22Rv1 (cell line): ENCODE data around the gene KLHDC4.
"Not testable (repeated sequence)": the region's sequence is repeated elsewhere in the genome, so short reads cannot be mapped to it uniquely, and the experiment has no call there.

Source experiments
- H3K27ac ChIP-seq: fragments of 450-650 bp; 2 replicates; pipeline ENCODE4 v1.5.1; 2017
- ZFX ChIP-seq: fragments of 450-650 bp; IDR thresholded peaks from 2 replicates; pipeline ENCODE4 v1.6.1; 2017; ENCODE audit warnings: antibody characterized with exemption, borderline replicate concordance
- TF ChIP-seq, protein P1 (sequence below): fragments of 450-650 bp; IDR thresholded peaks from 2 replicates; pipeline ENCODE4 v1.5.1; 2017; ENCODE audit warnings: mild to moderate bottlenecking

KLHDC4 gene

DNA sequence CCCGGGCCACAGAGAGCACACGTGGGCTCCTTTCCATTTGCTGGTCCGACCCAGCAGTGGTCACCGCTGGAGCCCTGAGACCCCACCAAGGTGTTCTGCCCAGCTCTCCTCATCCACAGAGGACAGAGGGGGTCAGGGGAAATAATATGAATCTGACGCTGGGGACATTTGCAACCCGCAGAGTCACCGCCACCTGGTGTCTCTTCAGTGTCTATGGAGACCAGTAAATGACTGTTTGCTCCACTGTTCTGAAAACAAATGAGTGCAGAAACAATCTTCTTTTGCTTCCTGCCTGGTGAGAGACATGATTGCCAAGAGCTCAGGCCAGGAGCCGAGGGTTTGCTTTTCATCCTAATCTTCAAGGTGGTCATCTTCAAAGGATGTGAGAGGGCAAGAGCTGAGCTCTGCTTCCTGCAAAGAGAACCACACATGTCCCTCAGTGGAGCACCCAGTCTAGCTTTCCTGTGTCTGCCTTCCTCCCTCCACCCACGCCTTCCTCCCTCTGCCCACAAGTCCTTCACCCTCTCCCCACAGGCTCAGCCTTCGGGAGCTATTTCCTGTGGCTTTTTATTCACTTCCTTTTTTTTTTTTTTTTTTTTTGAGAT lies 14.7 kb upstream of the KLHDC4 start:
- H3K27ac ChIP-seq = no peak overlapping the region
- TF ChIP-seq, protein P1, sequence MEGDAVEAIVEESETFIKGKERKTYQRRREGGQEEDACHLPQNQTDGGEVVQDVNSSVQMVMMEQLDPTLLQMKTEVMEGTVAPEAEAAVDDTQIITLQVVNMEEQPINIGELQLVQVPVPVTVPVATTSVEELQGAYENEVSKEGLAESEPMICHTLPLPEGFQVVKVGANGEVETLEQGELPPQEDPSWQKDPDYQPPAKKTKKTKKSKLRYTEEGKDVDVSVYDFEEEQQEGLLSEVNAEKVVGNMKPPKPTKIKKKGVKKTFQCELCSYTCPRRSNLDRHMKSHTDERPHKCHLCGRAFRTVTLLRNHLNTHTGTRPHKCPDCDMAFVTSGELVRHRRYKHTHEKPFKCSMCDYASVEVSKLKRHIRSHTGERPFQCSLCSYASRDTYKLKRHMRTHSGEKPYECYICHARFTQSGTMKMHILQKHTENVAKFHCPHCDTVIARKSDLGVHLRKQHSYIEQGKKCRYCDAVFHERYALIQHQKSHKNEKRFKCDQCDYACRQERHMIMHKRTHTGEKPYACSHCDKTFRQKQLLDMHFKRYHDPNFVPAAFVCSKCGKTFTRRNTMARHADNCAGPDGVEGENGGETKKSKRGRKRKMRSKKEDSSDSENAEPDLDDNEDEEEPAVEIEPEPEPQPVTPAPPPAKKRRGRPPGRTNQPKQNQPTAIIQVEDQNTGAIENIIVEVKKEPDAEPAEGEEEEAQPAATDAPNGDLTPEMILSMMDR = no peak
- TF ChIP-seq ZFX = no peak

DNA sequence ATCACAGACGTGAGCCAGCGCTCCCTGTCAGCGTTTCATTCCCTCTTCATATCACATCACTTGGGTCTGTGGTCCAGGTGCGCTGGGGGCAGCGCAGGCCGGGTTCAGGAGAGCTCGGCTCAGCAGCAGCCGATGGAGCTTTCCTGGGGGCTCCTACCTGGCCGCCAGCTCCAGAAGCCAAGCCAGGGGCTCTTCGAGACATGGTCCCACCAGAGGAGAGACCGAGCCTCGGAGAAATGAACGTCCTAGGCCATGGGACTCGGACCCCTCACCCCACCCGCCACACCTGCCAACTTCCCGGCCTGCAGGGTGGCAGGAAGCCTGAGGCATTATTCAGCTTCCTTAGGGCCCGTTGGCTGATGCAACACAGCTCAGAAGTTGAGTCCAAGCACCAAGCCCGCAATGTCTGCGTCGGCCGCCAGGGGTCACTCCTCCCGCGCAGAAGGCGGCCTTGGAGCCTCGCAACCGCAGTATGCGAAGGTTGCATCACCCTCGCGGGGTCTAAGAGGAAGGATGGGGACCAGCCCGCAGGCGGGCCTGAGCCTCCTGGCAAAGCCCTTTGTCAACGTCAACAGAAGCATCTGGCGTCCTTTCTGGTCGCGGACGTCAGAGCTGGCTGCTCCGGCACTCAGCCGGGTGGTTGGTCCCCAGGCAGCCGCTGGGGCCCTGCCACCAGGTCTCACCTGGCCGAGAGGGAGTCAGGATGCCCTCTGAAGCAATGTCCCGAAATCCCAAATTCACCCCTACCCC lies 13.2 kb upstream of the KLHDC4 start:
- H3K27ac ChIP-seq = peak overlapping the region; percentile 54
- TF ChIP-seq ZFX = no peak
- TF ChIP-seq, protein P1 = peak; percentile 90

DNA sequence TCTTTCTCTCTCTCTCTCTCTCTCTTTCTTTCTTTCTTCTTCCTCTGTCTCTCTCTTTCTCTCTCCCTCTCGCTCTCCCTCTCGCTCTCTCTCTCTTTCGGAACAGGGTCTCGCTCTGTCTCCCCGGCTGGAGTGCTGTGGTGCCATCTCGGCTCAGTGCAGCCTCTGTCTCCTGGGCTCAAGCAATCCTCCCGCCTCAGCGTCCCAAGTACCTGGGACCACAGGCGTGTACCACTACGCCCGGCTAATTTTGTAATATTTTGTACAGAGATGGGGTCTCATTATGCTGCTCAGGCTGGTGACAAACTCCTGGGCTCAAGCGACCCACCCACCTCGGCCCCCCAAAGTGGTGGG lies 12.7 kb upstream of the KLHDC4 start:
- TF ChIP-seq, protein P1 = no peak
- no peak for TF ChIP-seq ZFX
- peak overlapping the region; percentile 54 for H3K27ac ChIP-seq

DNA sequence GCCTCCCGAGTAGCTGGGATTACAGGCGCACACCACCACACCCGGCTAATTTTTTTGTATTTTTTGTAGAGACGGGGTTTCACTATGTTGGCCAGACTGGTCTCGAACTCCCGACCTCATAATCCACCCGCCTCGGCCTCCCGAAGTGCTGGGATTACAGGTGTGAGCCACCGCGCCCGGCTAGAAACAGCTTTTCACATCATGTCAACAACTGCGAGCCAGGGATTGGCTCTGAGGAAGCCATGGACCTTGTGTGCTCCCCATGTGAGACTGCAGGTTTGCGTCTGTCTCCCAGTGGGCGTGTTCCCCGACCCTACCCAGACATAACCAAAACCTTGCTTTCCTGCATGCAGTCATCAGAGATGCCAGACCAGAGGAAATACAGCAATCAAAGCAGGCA lies 8.1 kb upstream of the KLHDC4 start:
- not testable (repeated sequence) for H3K27ac ChIP-seq

DNA sequence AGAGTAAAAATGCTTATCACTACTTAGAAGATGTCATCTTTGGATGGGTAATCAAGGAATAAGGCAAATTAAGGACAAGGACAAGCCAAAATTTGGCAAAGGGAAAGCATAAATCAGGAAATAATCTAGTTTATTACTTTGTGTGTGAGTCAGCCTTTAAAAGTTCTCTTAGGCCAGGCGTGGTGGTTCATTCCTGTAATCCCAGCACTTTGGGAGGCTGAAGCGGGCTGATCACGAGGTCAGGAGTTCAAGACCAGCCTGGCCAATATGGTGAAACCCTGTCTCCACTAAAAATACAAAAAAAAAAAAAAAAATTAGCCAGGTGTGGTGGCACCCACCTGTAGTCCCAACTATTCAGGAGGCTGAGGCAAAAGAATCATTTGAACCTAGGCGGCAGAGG lies 1.7 kb upstream of the KLHDC4 start:
- not testable (repeated sequence) for H3K27ac ChIP-seq

DNA sequence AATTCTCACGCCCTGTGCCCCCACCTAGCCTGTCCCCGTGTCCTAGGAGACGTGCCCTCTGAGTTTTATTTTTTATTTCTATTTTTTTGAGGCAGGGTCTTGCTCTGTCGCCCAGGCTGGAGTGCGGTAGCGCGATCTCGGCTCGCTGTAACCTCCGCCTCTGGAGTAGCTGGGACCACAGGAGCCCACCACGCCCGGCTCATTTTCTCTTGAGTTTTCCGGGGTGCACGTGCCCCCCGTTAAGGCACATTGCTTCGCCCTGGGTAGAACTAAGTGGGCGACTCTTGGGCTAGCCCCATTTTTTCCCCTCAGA lies 655 bp upstream of the KLHDC4 start:
- peak overlapping the region; percentile 79 for H3K27ac ChIP-seq
- no peak for TF ChIP-seq ZFX
- TF ChIP-seq, protein P1 = no peak

DNA sequence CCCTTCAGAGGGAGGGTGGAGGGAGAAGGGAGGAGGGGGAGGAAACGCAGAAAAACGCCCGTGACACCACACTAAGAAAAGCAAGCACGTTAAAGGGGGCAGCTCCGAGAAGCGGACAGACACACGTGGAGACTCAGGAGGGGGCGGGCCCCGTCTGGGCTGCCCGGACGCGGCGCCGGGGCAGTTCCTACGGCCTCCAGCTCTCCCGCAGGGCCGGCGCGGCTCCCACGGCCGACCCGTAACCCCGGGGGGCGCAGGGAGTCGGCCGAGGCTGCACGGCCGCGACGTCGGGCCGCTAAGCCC lies 362 bp downstream of the KLHDC4 start:
- TF ChIP-seq, protein P1 = no peak
- TF ChIP-seq ZFX = no peak
- peak overlapping the region; percentile 79 for H3K27ac ChIP-seq

DNA sequence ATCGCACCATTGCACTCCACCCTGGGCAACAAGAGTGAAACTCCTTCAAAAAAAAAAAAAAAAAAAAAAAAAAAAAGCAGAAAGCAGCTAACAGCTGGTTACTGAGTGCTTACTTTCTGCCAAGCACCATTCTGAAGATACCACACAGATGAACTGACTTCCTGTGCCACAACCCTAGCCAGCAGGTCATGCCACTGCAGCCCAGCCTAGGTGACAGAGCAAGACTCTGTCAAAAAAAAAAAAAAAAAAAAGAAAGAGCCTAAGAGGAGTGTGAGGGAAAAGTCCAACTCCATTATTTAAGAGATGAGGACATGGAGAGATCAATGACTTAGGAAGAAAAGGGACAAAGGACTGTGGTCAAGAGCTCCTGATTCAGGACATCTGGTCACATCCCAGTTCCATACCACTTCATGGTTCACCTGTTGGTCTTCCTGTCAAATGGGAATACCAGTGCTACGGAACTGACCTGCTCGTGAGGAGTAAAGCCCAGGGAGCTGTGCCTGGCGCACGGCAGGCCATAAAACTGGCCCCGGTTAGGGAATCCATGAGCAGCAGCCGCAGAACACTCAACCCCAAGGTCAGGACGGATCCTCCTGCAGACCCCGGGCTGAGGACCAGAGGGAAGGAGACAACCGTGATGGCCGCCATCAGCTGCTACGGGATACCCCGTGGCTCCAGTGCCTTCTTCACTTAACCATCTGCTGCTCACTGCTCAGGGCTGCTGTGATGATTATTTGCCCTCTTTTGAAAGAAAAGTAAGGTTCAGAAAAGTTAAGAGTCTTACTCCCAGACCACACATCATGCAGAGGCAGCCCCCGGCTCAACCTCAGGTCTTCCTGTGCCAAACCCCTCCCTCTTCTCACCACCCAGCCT lies 950 bp downstream of the KLHDC4 start:
- peak overlapping the region; percentile 79 for H3K27ac ChIP-seq
- no peak for TF ChIP-seq ZFX
- TF ChIP-seq, protein P1 = no peak
